ES-I3 (cell line): Measurements from ENCODE around the gene ARHGAP20.
"Not testable (repeated sequence)": the region's sequence is repeated elsewhere in the genome, so short reads cannot be mapped to it uniquely, and the experiment has no call there.

Experiments used
- H3K36me3 ChIP-seq: 2 replicates; pipeline ENCODE4 v1.6.1; 2013; ENCODE audit warnings: mild to moderate bottlenecking, low read length, control low read depth, moderate library complexity; ENCODE audit not compliant: insufficient read depth
- H3K4me1 ChIP-seq: 2 replicates; pipeline ENCODE4 v1.6.1; 2013; ENCODE audit warnings: mild to moderate bottlenecking, control low read depth, low read length; ENCODE audit not compliant: insufficient read depth
- H3K9ac ChIP-seq: 2 replicates; pipeline ENCODE4 v1.6.1; 2013; ENCODE audit warnings: low read depth, mild to moderate bottlenecking, low read length, moderate library complexity
- H3K9me3 ChIP-seq: 2 replicates; pipeline ENCODE4 v1.6.1; 2013; ENCODE audit warnings: mild to moderate bottlenecking, low read length, moderate library complexity; ENCODE audit not compliant: control insufficient read depth, insufficient read depth

The ARHGAP20 gene

GRCh38 chr11:110689306-110689705 is 22.9 kb downstream of the ARHGAP20 start:
- Histone ChIP-seq H3K9ac (no peak overlapping the region), H3K9me3 (no peaks in the 10 kb centered on the region)

DNA sequence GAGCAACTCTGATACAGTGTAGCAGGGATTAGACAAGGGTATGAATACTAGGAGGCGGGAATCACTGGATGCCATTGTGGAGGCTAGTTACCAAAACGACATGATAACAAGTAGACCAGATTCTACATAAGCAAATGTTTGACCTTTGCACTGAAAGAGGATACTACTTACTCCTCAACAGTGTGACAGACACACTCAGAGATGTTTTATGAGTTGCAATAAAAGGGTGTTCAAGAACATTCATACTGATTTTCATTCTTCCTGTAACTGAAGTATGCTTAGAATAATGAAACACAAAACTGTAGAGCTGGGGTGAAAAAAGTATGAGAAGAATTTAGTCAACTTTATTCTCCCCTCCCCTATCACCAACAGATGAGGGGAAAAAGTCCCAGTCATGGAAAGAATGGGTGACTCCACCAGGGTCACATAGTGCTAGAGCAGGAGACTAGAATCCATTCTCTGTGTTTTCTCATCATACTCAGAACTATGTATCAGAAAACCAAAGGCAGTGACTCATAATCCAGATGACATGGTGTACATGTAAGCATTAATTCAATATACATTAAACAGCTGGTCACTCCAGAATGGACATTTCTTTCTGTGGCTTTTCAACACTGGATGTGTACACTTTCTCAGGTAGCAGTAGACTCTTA is 32.8 kb downstream of the ARHGAP20 start:
- H3K9ac ChIP-seq = no peak overlapping the region

More at GRCh38 chr11:110689306-110689705, 22.9 kb downstream of the ARHGAP20 start:
- no peaks in the 10 kb centered on the region for H3K36me3 ChIP-seq
- H3K4me1 ChIP-seq = no peaks in the 10 kb centered on the region

GRCh38 chr11:110675548-110675947 is 36.7 kb downstream of the ARHGAP20 start:
- Histone ChIP-seq H3K9me3 (no peaks in the 10 kb centered on the region), H3K36me3 (no peaks in the 10 kb centered on the region), H3K4me1 (no peaks in the 10 kb centered on the region), H3K9ac (no peak overlapping the region)

More for the DNA sequence above, 32.8 kb downstream of the ARHGAP20 start:
- no peaks in the 10 kb centered on the region for H3K4me1 ChIP-seq
- H3K9me3 ChIP-seq = no peaks in the 10 kb centered on the region
- H3K36me3 ChIP-seq = no peaks in the 10 kb centered on the region

- no peaks in the 10 kb centered on the region for H3K9me3 ChIP-seq
- no peaks in the 10 kb centered on the region for H3K4me1 ChIP-seq
- H3K36me3 ChIP-seq = no peaks in the 10 kb centered on the region
- no peak overlapping the region for H3K9ac ChIP-seq
These were observed 46.4 kb downstream of the ARHGAP20 start for GRCh38 chr11:110665689-110666465.

DNA sequence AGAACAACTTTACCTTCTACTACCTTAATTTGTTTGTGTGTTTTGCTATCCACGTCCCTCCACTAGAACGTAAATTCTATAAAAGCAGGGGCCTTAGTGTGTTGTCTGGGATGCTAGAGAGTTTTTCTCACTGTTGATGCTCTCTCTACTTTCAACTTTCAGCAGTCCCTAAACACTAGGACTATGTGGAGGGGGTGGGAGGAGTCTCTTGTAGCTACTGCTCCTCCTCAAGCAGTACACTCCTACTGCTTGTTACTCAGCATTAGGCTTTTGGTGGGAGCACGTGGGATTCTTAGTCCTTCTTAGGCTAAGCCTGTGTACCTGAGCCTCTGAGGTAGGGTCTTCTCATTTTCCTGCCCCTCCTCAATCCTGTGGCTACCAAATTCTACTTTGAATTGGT is 56.3 kb downstream of the ARHGAP20 start:
- no peaks in the 10 kb centered on the region for H3K36me3 ChIP-seq
- no peaks in the 10 kb centered on the region for H3K9me3 ChIP-seq
- no peaks in the 10 kb centered on the region for H3K4me1 ChIP-seq
- no peak overlapping the region for H3K9ac ChIP-seq

- no peaks in the 10 kb centered on the region for H3K9me3 ChIP-seq
- no peak overlapping the region for H3K9ac ChIP-seq
- H3K36me3 ChIP-seq = no peaks in the 10 kb centered on the region
- H3K4me1 ChIP-seq = no peaks in the 10 kb centered on the region
These were observed 57.8 kb downstream of the ARHGAP20 start for GRCh38 chr11:110654456-110654855.

DNA sequence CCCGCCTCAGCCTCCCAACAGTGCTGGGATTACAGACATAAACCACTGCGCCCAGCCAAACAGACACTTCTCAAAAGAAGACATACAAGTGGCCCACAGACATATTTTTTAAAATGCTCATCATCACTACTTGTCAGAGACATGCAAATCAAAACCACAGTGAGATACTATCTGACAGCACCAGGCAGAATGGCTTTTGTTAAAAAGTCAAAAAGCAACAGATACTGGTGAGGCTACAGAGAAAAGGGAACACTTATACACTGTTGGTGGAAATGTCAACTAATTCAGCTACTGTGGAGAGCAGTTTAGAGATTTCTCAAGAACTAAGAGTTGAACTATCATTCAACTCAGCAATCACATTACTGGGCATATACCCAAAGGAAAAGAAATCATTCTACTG is 67.0 kb downstream of the ARHGAP20 start:
- H3K36me3 ChIP-seq = no peaks in the 10 kb centered on the region
- H3K9ac ChIP-seq = no peak overlapping the region
- H3K4me1 ChIP-seq = no peaks in the 10 kb centered on the region
- H3K9me3 ChIP-seq = no peaks in the 10 kb centered on the region

- Histone ChIP-seq H3K9me3 (no peaks in the 10 kb centered on the region), H3K9ac (no peak overlapping the region), H3K36me3 (no peaks in the 10 kb centered on the region), H3K4me1 (no peaks in the 10 kb centered on the region)
These were observed 77.9 kb downstream of the ARHGAP20 start for GRCh38 chr11:110634370-110634769.

- H3K4me1 ChIP-seq = no peaks in the 10 kb centered on the region
- no peak overlapping the region for H3K9ac ChIP-seq
- no peaks in the 10 kb centered on the region for H3K9me3 ChIP-seq
- H3K36me3 ChIP-seq = no peaks in the 10 kb centered on the region
These were observed 80.7 kb downstream of the ARHGAP20 start for GRCh38 chr11:110631551-110631950.

DNA sequence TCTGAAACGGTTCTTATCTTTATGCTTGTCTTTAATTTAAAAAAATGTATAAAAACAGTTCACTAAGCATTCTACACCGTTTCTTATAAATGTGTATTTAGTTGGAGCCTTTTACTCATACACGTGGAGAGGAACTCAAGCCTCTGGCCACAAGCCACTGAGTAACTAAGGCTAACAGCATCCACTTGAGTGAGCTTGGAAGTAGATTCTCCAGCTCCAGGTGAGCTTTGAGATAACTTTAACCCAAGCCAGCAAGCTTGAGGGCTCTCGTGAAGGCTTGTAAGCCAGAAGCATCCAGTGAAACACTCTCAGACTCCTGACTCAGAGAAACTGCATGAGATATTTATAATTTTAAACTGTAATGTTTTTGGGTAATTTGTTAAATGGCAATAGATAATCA is 82.6 kb downstream of the ARHGAP20 start:
- Histone ChIP-seq H3K36me3 (no peaks in the 10 kb centered on the region), H3K9ac (no peak overlapping the region), H3K9me3 (no peaks in the 10 kb centered on the region), H3K4me1 (no peaks in the 10 kb centered on the region)

GRCh38 chr11:110621826-110622225 is 90.4 kb downstream of the ARHGAP20 start:
- no peaks in the 10 kb centered on the region for H3K4me1 ChIP-seq
- H3K9ac ChIP-seq = no peak overlapping the region
- H3K36me3 ChIP-seq = no peaks in the 10 kb centered on the region
- H3K9me3 ChIP-seq = no peaks in the 10 kb centered on the region

DNA sequence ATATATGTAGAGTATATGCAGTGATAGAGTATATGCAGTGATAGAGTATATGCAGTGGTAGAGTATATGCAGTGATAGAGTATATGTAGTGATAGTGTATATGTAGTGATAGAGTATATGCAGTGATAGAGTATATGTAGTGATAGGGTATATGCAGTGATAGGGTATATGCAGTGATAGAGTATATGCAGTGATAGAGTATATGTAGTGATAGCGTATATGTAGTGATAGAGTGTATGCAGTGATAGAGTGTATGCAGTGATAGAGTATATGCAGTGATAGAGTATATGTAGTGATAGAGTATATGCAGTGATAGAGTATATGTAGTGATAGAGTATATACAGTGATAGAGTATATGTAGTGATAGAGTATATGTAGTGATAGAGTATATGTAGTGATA is 92.9 kb downstream of the ARHGAP20 start:
- H3K9ac ChIP-seq, H3K36me3 ChIP-seq, H3K4me1 ChIP-seq, H3K9me3 ChIP-seq: not testable (repeated sequence)

- no peaks in the 10 kb centered on the region for H3K9me3 ChIP-seq
- H3K4me1 ChIP-seq = no peaks in the 10 kb centered on the region
- no peak overlapping the region for H3K9ac ChIP-seq
These were observed 98.2 kb downstream of the ARHGAP20 start for GRCh38 chr11:110614031-110614430.

GRCh38 chr11:110613197-110613918 is 98.9 kb downstream of the ARHGAP20 start:
- Histone ChIP-seq H3K9me3 (no peaks in the 10 kb centered on the region), H3K9ac (no peak overlapping the region), H3K4me1 (no peaks in the 10 kb centered on the region), H3K36me3 (no peaks in the 10 kb centered on the region)

More at GRCh38 chr11:110614031-110614430, 98.2 kb downstream of the ARHGAP20 start:
- no peaks in the 10 kb centered on the region for H3K36me3 ChIP-seq
